Stimulated activated CD4-positive, alpha-beta T cell treated with anti-CD3 and anti-CD28 coated beads, TNF-alpha, amount 100 ng/mL, for 24 hours (primary cell): ENCODE data around the gene TRIM37.

Experiments used
- DNase-seq, 3 experiments: peaks; one replicate each; pipeline ENCODE4 v3.0.0-alpha.2; 2020; ENCODE audit warnings: low read depth in 3 of 3

TRIM37 gene

GRCh38 chr17:59038734-59039133, 67.9 kb downstream of the TRIM37 start:
- no peak for DNase-seq

- DNase-seq, result no peak
These were observed 68.7 kb downstream of the TRIM37 start for GRCh38 chr17:59037960-59038359.

GRCh38 chr17:59030811-59031210, 75.9 kb downstream of the TRIM37 start:
- DNase-seq, result no peak

- DNase-seq, result no peak
These were observed 78.4 kb downstream of the TRIM37 start for GRCh38 chr17:59028328-59028727.

GRCh38 chr17:59027750-59028149, 78.9 kb downstream of the TRIM37 start:
- no peak for DNase-seq

GRCh38 chr17:59026176-59026939, 80.3 kb downstream of the TRIM37 start:
- DNase-seq, result no peak

GRCh38 chr17:59024916-59025315, 81.8 kb downstream of the TRIM37 start:
- no peak for DNase-seq

- DNase-seq, result no peak
These were observed 88.7 kb downstream of the TRIM37 start for GRCh38 chr17:59018019-59018418.

GRCh38 chr17:59011975-59012374, 94.7 kb downstream of the TRIM37 start:
- DNase-seq, result no peak

GRCh38 chr17:59010026-59010425, 96.7 kb downstream of the TRIM37 start:
- no peak for DNase-seq

- no peak for DNase-seq
These were observed 97.9 kb downstream of the TRIM37 start for GRCh38 chr17:59008737-59009136.

GRCh38 chr17:59007995-59008394, 98.7 kb downstream of the TRIM37 start:
- no peak for DNase-seq

GRCh38 chr17:59004338-59005111, 102.2 kb downstream of the TRIM37 start:
- DNase-seq, result peak; percentile 40 to 60 (median 47)

GRCh38 chr17:59003860-59004259, 102.8 kb downstream of the TRIM37 start:
- DNase-seq, result no peak

- DNase-seq, result no peak
These were observed 103.8 kb downstream of the TRIM37 start for GRCh38 chr17:59002848-59003247.

- DNase-seq, result no peak
These were observed 104.6 kb downstream of the TRIM37 start for GRCh38 chr17:59002126-59002525.

GRCh38 chr17:59001158-59001814, 105.4 kb downstream of the TRIM37 start:
- peak; percentile 47 to 67 (median 65) for DNase-seq

GRCh38 chr17:59000022-59000421, 106.7 kb downstream of the TRIM37 start:
- no peak for DNase-seq

- DNase-seq, result no peak
These were observed 107.2 kb downstream of the TRIM37 start for GRCh38 chr17:58999500-58999899.

GRCh38 chr17:58998871-58999270, 107.8 kb downstream of the TRIM37 start:
- no peak for DNase-seq

- DNase-seq, result no peak
These were observed 108.7 kb downstream of the TRIM37 start for GRCh38 chr17:58997756-58998553.

GRCh38 chr17:58996968-58997367, 109.7 kb downstream of the TRIM37 start:
- no peak for DNase-seq
